ENCODE results near the gene SATL1.
"Not testable (repeated sequence)": the region's sequence is repeated elsewhere in the genome, so short reads cannot be mapped to it uniquely, and the experiment has no call there.

SATL1 gene

DNA sequence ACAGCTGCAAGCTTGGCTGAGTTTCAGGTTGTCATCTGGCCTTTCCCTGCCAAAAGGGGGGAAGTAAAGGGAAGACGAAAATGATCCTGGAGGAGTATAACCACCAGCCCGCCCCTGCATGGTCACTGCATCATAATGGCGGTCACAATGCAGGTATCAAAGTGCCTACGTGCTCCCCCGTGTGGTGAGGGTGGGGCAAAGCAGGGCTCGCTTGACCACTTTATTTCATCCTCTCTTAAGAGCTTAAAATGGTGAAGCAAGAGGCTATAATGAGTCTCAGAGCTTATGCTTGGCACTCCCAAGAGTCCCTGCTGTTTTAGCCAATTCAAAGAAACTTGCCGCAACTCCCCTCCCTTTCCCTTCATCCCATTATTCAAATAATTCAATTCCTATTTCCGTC, 134.3 kb downstream of the SATL1 start:
- no peak for DNase-seq

DNA sequence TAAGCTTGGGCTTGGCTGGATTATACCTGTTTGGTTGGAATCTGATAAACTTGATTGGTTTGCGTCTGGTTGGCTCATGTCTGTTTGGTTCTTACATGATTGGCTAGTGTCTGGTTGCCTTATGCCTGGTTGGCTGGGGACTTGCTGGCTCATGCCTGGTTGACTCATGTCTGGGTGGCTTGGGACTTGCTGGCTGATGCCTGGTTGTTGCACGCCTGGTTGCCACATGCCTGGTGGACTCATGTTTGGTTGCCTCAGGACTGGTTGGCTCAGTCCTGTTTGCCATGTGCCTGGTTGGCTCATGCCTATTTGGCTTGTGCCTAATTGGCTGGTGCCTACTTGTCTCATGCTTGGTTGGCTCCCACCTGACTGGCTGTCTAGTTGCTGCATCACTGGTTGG, 135.4 kb downstream of the SATL1 start:
- no peak for DNase-seq

DNA sequence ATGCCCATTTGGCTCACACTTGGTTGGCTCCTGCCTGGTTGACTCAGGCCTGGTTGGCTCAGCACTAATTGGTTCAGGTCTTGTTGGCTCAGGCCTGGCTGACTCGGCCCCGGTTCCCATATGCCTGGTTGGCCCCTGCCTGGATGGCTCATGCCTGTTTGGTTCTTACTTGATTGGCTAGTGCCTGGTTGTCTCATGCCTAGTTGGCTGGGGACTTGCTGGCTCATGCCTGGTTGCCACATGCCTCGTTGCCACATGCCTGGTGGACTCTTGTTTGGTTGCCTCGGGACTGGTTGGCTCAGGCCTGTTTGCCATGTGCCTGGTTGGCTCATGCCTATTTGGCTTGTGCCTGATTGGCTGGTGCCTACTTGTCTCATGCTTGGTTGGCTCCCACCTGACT, 136.2 kb downstream of the SATL1 start:
- no peak for DNase-seq

DNA sequence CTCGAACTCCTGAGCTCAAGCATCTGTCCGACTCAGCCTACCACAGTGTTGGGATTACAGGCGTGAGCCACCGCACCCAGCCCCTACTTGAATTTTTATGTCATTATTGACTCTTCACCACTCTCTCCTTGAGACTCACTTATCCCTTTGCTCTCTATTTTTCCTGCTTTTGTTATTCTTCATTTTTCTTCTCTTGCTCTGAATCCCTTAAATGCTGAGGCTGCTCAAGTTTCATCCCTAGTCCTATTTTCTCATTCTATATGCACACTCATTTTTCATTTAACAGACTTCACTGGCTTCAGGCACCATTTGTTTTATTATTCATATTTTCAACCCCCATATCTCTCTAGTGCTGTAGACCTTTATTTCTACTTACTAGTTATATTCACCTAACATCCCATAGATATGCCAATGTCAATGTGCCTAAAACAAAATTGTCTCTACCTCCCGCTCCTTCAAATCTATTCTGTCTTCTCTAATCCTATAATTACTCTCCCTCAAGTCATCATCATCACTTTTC, 154.2 kb downstream of the SATL1 start:
- no peak for DNase-seq

DNA sequence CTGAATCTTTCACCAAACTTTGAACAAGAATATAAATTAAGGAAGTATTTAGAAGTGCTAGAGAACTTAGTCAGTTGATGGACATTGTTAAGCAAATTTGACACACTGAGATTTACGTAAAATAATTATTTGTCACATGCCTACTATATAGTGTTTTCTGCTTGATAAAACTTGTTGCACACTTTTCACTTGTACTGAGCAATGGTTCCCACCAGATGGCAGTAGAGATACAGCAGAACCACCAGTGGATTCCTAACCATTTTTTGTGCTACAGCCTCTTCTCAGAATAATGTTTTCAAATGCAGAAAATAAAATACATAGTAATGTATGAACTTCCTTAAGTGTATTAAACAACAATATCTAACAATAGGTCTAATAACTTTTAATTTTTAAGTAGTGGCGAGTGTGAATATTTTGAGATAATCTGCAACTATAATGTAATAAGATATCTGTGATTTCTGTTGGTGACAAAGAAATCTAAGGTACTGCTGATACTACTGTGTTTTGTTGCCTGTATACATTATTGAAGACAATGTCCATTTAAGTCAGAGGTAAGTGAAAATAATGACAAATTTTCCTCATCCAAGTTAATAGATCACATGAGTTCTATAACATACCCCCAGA, 158.7 kb downstream of the SATL1 start:
- DNase-seq, result no peak

DNA sequence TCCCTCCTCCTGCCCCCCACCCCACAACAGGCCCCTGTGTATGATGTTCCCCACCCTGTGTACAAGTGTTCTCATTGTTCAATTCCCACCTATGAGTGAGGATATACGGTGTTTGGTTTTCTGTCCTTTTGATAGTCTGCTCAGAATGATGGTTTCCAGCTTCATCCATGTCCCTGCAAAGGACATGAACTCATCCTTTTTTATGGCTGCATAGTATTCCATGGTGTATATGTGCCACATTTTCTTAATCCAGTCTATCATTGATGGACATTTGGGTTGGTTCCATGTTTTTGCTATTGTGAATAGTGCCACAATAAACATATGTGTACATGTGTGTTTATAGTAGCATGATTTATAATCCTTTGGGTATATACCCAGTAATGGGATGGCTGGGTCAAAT, 166.3 kb downstream of the SATL1 start:
- not testable (repeated sequence) for DNase-seq

DNA sequence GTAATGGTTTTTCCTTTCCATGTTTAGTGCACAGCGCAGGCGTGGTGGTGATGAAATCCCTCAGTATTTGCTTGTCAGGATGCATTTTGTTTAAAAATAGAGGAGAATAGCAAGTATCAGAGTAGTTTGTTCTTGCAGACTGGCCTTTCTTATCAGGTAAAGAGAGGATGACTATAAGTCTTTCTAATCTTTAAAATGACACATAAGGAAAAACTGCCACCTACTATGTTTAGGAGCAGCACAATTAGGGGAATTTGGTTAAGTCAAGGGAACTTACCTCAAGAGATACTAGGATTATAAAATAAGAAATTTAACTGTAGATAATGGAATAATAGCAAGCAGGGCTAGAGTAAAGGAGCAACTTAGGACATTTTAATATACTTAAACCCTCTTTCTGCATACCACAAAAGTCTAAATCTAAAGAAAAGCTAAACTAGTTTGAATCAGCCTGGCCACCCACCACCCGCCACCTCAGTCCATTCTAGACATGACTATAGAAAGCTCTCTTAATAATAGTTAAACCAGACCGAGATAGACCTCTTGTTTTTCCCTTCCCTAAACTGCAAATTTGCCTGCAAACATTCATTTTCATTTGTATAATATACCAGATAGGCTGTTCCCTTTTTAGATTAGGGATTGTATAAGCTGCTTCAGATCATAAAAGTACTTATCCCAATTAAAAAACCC, 177.9 kb downstream of the SATL1 start:
- no peak for DNase-seq

DNA sequence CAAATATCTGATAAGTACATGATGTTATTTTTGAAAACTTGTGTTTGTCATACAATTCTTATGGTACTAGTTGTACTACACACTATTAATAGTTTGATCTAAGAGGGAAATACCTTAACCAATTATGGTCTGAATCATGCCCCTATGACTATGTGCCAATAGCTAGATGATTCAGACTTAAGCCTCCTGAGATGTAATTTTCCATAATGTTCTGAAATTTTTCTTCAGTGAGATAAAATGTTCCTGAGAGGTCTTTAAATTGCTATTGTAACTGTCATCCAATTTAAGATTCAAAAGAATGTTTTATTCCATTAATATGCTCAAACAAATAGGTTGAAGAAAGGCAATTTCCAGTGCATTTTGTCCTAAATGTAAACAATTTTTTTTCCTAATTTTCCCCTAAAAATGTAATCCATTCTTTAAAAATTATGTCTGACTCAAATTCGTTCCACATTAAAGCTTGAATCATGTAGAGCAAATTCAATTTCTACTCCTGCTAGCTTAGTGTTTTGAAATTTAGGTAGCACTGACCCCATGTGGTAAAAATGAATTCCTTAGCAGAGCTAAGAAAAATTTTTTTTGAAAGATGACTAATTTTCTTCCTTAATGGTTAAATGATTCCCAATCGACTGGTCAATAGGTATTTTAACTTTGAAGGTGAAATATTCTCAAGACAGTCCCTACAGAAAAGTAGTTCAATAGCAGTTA, 190.8 kb downstream of the SATL1 start:
- DNase-seq, result no peak

DNA sequence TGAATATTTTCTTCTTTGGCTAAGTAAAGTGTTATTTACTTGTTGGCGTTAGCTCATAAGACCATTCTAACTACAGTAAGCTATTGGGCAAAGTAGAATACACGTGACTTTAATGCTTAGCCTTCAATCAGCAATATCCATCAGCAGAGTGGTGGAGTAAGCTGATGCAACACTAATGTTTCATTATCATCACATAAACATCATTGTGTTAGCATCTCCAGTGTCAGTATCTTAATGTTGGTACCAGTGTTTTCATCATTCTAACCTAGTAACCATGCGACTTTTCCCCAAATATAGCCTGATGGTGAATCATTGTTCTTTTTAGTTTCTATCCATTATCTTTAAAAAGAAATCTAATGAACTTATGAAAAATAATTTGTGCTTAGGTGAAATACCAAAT, 191.4 kb downstream of the SATL1 start:
- no peak for DNase-seq

DNA sequence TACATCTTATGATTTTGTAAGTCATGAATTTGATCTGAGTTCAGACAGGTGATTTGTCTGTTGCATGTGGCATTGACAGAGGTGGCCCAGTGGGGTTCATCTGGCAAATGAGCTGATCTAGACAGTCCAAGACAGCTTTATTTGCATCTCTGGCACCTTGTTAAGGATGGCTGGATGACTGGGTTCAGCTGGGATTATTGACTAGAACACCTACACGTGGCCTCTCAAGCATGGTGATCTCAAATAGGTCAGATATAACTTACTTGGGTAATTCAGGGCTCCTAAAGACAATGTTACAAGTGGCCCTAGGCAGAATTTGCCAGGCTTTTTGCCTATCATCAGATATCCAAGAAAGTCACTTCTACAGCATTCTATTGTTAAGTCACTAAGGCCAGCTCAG, 192.0 kb downstream of the SATL1 start:
- DNase-seq, result no peak

Measured in activated CD8-positive, alpha-beta memory T cell treated with anti-CD3 and anti-CD28 coated beads, Interleukin-2, amount 50 U/mL, for 48 hours (primary cell).